Endothelial cell of umbilical vein (primary cell): ENCODE measurements around the gene SETBP1. TPM values are rescaled to one million over a fixed set of nuclear protein-coding genes. Genes with fewer than 3 reads are reported as not detected.

ENCODE experiments used
- BruUV-seq: library from RNA; stranded (reverse); fragments of 400-500 nt; replicated peaks from 2 replicates; lab custom pipeline; 2021; lab: Mats Ljungman, UMichigan
- CTCF ChIA-PET: fragments of 300-600, 350-600 bp; sonication (Branson Sonifier 250); formaldehyde crosslinking; loops from one replicate; lab custom pipeline; 2021; ENCODE audit warnings: antibody characterized with exemption, inconsistent platforms; lab: Charles Lee
- POLR2A ChIA-PET: fragments of 300-600, 350-600 bp; sonication (Branson Sonifier 250); formaldehyde crosslinking; loops from one replicate; lab custom pipeline; 2021; ENCODE audit warnings: antibody characterized with exemption, inconsistent platforms; lab: Charles Lee
- DNase-seq: peaks from one replicate; pipeline ENCODE4 v3.0.0-alpha.2; 2011; ENCODE audit warnings: low read depth, low spot score
- FAIRE-seq: peaks from 2 replicates; lab custom pipeline; 2011; peaks lifted over from hg19 to GRCh38; lab: Jason Lieb, UNC
- H2AFZ ChIP-seq: 2 replicates; pipeline ENCODE4 v1.6.0; 2012; ENCODE audit warnings: low read depth, low read length, control low read depth, inconsistent platforms
- H3K27ac ChIP-seq: 2 replicates; pipeline ENCODE4 v1.5.1; 2011; ENCODE audit warnings: low read depth, mild to moderate bottlenecking, control low read depth, low read length, moderate library complexity; ENCODE audit not compliant: insufficient read depth
- H3K27me3 ChIP-seq, 2 experiments: 2 replicates each; pipeline versions ENCODE4 v1.6.0 to v1.6.1; 2011; ENCODE audit warnings: low read length in 2 of 2, mixed read lengths in 1 of 2; ENCODE audit not compliant: control insufficient read depth in 2 of 2, insufficient read depth in 2 of 2
- H3K36me3 ChIP-seq, 2 experiments: 2 replicates in 1 of 2; 3 replicates in 1 of 2; pipeline ENCODE4 v1.5.1; 2011; ENCODE audit warnings: low read length in 2 of 2, mild to moderate bottlenecking in 1 of 2, moderate library complexity in 1 of 2; ENCODE audit not compliant: control insufficient read depth in 2 of 2, insufficient read depth in 2 of 2; ENCODE audit errors: extremely low read depth in 1 of 2
- H3K4me1 ChIP-seq: 3 replicates; pipeline ENCODE4 v1.5.1; 2011; ENCODE audit warnings: mild to moderate bottlenecking, low read length; ENCODE audit not compliant: control insufficient read depth, insufficient read depth; ENCODE audit errors: extremely low read depth
- H3K4me2 ChIP-seq: 2 replicates; pipeline ENCODE4 v1.6.1; 2011; ENCODE audit warnings: low read length, control low read depth, mixed read lengths; ENCODE audit not compliant: insufficient read depth
- H3K4me3 ChIP-seq, 3 experiments: fragments of 200-600 bp in 1 of 3; sonication (generic), shearing (Covaris generic) in 1 of 3; replicated peaks in 1 of 3; 2 replicates each; pipeline ENCODE4 v1.5.1; 2011 to 2016; ENCODE audit warnings: control low read depth in 3 of 3, low read length in 3 of 3, mild to moderate bottlenecking in 2 of 3, inconsistent platforms in 1 of 3, low read depth in 1 of 3, moderate library complexity in 1 of 3; ENCODE audit not compliant: insufficient read depth in 1 of 3
- H3K79me2 ChIP-seq: 2 replicates; pipeline ENCODE4 v1.6.0; 2012; ENCODE audit warnings: low read length, inconsistent platforms; ENCODE audit not compliant: control insufficient read depth, insufficient read depth
- H3K9ac ChIP-seq: replicated peaks from 2 replicates; pipeline ENCODE3; 2011; ENCODE audit warnings: low read length, control low read depth; ENCODE audit not compliant: insufficient read depth; ENCODE audit errors: extremely low read depth
- H3K9me1 ChIP-seq: replicated peaks from 3 replicates; pipeline ENCODE4 v1.6.0; 2011; ENCODE audit warnings: mild to moderate bottlenecking, low read length; ENCODE audit not compliant: control insufficient read depth, insufficient read depth; ENCODE audit errors: extremely low read depth
- H3K9me3 ChIP-seq: replicated peaks from 2 replicates; pipeline ENCODE4 v1.5.1; 2012; ENCODE audit warnings: low read length, inconsistent platforms; ENCODE audit not compliant: control insufficient read depth, insufficient read depth
- H4K20me1 ChIP-seq: replicated peaks from 2 replicates; pipeline ENCODE3; 2011; ENCODE audit warnings: mild to moderate bottlenecking, low read length; ENCODE audit not compliant: control insufficient read depth, insufficient read depth; ENCODE audit errors: extremely low read depth
- CTCF ChIP-seq, 2 donors: IDR thresholded peaks; 1 replicate in 1 of 2; 2 replicates in 1 of 2; pipeline ENCODE4 v1.5.1; 2011; ENCODE audit warnings: low read length in 2 of 2, mild to moderate bottlenecking in 2 of 2, moderate library complexity in 2 of 2, control low read depth in 1 of 2, inconsistent platforms in 1 of 2, low read depth in 1 of 2; ENCODE audit not compliant: insufficient read depth in 1 of 2; ENCODE audit errors: extremely low read depth in 1 of 2
- EZH2 ChIP-seq: IDR thresholded peaks from 2 replicates; pipeline ENCODE4 v1.6.1; 2012; ENCODE audit warnings: borderline replicate concordance, low read depth, mild to moderate bottlenecking, moderate library complexity, low read length, inconsistent platforms; ENCODE audit not compliant: severe bottlenecking
- GATA2 ChIP-seq: IDR thresholded peaks from 2 replicates; pipeline ENCODE4 v1.7.0; 2011; ENCODE audit warnings: low read depth, mild to moderate bottlenecking, moderate library complexity, mixed read lengths, low read length; ENCODE audit not compliant: insufficient read length, insufficient read depth
- MAX ChIP-seq: IDR thresholded peaks from 2 replicates; pipeline ENCODE4 v1.6.1; 2011; ENCODE audit not compliant: insufficient read depth, insufficient read length
- MYC ChIP-seq: IDR thresholded peaks from one replicate; pipeline ENCODE4 v1.6.1; 2011; ENCODE audit warnings: mild to moderate bottlenecking, low read depth, low read length
- POLR2A ChIP-seq: IDR thresholded peaks from 2 replicates; pipeline ENCODE4 v1.6.1; 2012; ENCODE audit warnings: low read depth, mild to moderate bottlenecking, control low read depth, low read length
- POLR2AphosphoS5 ChIP-seq: IDR thresholded peaks from 2 replicates; pipeline ENCODE4 v1.6.1; 2012; ENCODE audit warnings: low read depth, mild to moderate bottlenecking, control low read depth, low read length, moderate library complexity; ENCODE audit not compliant: insufficient read depth
- dilution Hi-C: fragments of 300-500 bp; cut with MboI; formaldehyde crosslinking; loops from one replicate; pipeline ENCODE4 v1.15.0; 2019; ENCODE audit warnings: low sequenced_read_pairs; ENCODE audit not compliant: extremely low pct_ligation_motif_present
- intact Hi-C: fragments of 100-400 bp; cut with micrococcal nuclease; formaldehyde crosslinking; loops from one replicate; pipeline ENCODE4 v1.10.0; 2022
- polyA plus RNA-seq, 4 experiments: library from polyadenylated mRNA; depleted of rRNA in 3 of 4; stranded (reverse) in 3 of 4; unstranded in 1 of 4; fragments of >200 nt; gene quantifications; 2 replicates each; pipeline versions ENCODE4 v1.2.1 to v1.2.3, GENCODE V29; 2011 to 2012; ENCODE audit warnings: missing spikeins in 1 of 4
- total RNA-seq: library from RNA; stranded (reverse); gene quantifications from 2 replicates; pipeline ENCODE4 v1.2.3, GENCODE V29; 2021

Gene SETBP1
- total and polyA plus RNA-seq, 2 donors (not counting 3 experiments of a cell fraction or from before 2014, with no cell fraction given) = 0.76 to 3.1 TPM

- no TSS peak for BruUV-seq
- no peak for TF ChIP-seq GATA2
- TF ChIP-seq POLR2AphosphoS5 = no peak
- TF ChIP-seq CTCF (IDR thresholded peaks at IDR 0.05; ENCODE audit: extremely low read depth in 1 of 2, insufficient read depth in 1 of 2, low read depth in 1 of 2, low read length in 2 of 2) = no peak
- no peak for TF ChIP-seq EZH2
- TF ChIP-seq POLR2A = no peak
- TF ChIP-seq MYC = no peak
- TF ChIP-seq MAX = no peak
- POLR2A ChIA-PET = no interaction called here
- CTCF ChIA-PET = no interaction called here
- H3K27ac ChIP-seq = no peak overlapping the region
- no peaks in the 10 kb centered on the region for H4K20me1 ChIP-seq
- FAIRE-seq (no peak), DNase-seq (no peak)
- no peaks in the 10 kb centered on the region for H3K79me2 ChIP-seq
- no peaks in the 10 kb centered on the region for H3K36me3 ChIP-seq
- H3K4me1 ChIP-seq = no peaks in the 10 kb centered on the region
- no peak overlapping the region for H3K9ac ChIP-seq
- no peak overlapping the region for H3K4me2 ChIP-seq
- dilution Hi-C loops (no loop called here), intact Hi-C loops (no loop called here)
- H3K4me3 ChIP-seq = no peak overlapping the region
- no peaks in the 10 kb centered on the region for H3K9me3 ChIP-seq
- H2AFZ ChIP-seq = no peak overlapping the region
- no peaks in the 10 kb centered on the region for H3K27me3 ChIP-seq
- H3K9me1 ChIP-seq = no peaks in the 10 kb centered on the region
Observed at GRCh38 chr18:45049578-45050319, 369.1 kb downstream of the SETBP1 start.
